Non-pigmented ciliary epithelial cell (primary cell): ENCODE measurements around the gene DIAPH2.
A peak's percentile ranks its signal among the peaks of the same experiment; 100 is the strongest.

Experiments
- DNase-seq: peaks from one replicate; pipeline ENCODE4 v3.0.0-alpha.2; 2010; ENCODE audit warnings: low read depth

The DIAPH2 gene

DNA sequence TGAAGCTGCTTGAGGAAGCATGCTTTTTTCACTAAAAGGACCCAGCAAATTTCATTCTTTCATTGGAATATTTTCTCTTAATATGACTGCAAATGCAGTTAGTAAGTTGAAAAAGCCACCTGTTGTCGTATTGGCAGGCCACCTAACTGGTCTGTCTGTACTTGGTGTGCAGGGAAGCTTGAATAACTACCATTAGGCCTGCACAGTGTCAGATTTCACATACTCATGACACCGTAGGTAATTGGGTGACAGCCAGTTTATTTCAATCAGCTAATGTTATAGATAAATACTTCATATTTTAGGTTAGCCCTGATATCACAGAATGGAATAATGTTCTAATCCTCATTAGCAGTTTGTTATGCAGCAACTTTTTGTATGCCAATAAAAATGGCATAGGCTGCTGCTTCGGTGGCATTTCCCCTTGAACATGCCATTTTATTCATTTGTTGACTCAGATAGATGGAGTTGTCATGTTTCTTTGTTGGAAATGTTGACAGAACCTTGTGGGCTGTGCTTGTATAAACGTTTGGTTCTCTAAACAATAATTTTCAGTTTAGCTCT, 372.8 kb downstream of the DIAPH2 start:
- no peak for DNase-seq

DNA sequence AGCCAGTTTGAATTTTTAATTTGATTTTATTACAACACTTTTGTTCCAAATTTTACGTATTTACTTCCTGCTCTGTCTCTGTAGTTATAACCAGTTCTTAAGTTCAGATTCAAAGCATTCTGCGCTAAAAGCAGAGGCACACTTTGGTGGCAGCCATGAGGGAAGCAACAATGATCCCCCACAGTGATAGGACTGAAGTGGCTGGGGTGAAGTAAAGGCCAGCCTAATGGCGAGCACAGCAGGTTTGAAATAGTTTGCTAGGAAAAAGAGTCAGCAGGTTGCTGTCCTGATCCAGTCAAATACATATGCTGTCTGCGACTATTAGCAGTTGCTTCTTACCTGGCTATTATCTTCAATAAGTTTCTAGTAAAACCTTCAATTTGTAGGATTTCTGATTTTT, 375.4 kb downstream of the DIAPH2 start:
- no peak for DNase-seq

DNA sequence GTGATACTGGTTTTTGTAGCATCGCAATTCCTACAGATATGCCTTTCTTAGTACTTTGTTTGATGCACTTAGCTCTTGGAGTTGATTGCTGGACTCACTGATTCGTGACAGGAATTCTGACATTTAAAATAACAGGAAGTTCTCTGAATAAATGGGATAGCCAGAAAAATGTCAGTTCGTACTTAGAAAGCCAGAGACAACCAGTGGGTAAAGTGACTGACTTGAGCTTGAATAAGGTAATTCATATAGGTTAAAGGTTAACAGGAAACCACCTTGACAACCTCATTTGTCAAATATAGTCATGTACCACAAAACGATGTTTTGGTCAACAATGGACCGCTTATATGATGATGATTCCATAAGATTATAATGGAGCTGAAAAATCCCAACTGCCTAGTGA, 380.4 kb downstream of the DIAPH2 start:
- DNase-seq: no peak

DNA sequence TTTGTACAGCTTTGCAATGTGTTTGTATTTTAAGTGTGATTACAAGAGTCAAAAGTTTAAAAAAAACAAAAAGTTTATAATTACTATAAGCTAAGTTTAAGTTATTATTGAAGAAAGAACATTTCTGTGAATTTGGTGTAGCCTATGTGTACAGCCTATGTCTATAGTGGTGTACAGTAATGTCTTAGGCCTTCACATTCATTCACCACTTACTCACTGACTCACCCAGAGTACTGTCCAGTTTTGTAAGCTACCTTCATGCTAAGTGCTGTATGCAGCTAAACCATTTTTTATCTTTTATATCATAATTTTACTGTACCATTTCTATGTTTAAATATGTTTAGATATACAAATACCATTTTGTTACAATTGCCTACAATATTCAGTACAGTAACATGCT, 381.3 kb downstream of the DIAPH2 start:
- DNase-seq: no peak

DNA sequence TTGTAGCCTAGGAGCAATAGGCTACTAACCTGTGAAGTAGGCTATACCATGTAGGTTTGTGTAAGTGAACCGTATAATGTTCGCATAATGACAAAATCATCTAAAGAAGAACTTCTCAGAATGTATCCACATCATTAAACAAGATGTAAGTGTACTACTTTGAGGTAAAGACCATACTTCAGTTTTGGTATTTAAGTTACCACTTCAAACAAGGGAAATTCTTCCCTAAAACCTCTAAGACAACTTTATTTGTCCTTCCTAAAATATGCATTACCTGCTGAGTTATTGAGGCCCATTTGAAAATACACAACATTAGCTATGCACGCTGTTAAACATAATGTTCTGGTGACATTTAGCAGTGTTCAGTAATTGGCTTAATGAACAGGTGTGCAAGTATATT, 381.7 kb downstream of the DIAPH2 start:
- DNase-seq: no peak

DNA sequence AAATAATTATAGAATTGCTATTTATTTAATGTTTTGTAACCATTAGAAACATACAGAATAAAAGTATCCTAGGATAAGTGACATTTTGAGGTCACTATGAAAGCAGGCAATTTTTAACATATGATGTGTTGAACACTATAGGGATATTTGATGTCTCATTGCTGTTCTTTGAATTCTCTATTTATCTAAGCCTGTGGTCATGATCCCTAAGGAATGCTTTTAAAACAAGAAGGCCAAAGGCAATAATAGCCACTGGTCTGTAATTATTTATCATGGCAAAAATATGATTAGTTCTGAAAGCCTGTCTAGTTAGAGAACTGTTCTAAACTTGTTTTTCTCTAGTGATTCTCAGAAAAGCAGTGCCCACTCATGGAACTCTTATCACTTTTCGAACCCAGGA, 385.7 kb downstream of the DIAPH2 start:
- DNase-seq: no peak

DNA sequence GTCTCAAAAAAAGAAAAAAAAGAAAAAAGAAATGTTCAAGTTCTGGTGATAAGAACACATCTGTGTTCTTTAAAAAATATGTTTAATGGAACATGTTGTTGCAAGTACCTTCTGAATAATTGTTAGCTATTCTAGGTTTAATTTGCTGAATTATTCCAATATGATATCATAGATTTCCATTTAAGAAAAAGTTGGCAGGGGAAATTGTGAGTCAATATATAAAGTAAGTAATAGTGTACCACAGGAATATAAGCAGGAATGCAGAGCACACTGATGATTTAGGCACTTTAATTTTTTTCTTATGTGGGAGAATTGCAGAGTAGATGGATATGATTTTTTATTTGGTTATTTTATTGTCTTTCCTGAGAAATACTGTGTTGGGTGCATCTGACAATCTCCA, 389.8 kb downstream of the DIAPH2 start:
- DNase-seq: no peak

DNA sequence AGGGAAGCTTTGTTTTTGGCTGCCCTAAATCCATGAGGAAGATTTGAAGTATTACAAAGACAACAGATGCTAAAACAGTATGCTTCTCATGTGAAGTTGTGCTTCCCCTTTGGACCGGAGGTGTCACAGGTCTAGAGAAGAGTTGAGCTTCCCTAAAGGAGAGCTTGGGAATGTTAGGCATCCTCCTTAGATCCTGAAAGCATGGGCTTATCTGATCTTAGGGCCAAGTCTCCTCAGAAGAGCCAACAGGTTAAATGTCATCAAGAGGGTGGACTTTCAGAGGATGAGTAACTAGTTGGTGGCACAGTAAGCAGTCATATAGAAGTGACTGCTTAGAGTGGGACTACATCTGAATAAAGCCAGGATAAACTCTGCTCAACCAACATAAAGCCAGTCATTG, 404.5 kb downstream of the DIAPH2 start:
- DNase-seq: no peak

DNA sequence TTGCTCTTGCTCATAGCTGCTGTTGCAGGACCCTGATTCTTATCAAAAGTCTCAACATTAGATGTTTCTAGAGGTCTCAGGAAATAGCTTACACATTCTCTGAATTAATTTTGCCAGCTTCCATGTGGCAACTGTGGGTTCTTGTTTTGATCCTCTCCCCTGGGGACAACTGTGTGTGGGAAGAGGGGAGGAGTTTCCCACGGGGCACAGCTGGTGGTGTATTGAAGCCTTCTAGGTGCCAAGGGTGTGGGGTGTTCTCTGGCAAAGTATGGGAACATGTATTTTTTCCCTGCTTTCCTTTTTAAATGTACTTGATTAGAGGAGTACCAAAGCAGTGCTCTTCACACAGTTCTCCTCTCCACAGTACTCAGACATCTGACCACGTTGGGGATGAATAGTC, 411.7 kb downstream of the DIAPH2 start:
- DNase-seq: no peak

DNA sequence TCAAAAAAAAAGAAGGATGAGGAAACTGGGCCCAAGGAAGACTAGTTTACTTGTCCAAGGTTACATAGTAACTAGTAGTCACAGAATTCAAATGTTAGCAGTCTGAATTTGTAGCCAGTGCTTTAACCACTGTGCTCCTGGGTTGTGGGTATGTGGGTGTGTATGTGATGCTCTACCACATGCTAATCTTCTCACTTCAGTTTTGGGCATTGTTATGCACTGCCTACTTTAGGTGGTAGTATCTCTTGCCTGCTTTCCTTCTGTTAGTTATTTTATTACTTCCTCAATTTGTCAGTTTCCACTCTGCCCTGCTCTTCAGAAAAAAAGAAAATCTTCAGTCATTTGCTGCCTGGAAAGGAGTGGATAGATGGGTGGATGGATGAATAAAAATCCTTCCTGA, 418.3 kb downstream of the DIAPH2 start:
- DNase-seq: no peak

DNA sequence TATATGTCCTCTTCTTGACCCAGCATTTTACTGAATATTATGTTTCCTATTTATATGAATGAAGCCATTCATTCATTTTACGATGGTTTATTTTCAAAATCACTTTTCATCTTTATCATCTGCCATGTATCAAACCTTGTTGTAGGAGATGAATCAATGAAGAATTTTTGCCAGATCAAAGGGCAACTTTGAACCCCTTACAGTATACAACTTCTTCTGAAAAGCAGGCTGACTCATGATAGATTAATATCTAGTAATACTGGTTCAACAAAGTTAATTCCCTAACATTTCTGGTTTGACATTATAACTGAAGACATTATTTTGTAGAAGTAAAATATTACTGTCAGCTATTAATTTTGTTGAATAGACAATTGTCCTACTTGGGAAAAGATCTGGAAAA, 425.1 kb downstream of the DIAPH2 start:
- no peak for DNase-seq

DNA sequence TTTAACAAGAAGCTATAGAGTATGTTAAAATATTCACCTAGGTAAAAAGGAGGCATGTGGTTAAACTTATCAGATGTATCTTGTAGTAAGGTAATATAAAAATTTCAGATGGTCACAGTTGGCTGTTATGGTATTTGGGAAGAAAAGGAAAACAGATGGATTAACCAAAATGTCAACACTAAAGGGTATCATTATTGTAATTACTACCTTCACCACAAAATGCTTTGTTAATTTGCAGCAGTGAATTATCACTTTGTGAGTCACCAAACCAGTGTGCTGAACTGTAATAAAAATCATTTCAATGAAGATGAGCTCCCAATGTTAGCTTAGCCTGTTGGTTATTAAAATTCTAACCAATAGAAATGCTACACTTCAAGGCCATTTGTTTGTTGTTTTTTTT, 432.9 kb downstream of the DIAPH2 start:
- no peak for DNase-seq

DNA sequence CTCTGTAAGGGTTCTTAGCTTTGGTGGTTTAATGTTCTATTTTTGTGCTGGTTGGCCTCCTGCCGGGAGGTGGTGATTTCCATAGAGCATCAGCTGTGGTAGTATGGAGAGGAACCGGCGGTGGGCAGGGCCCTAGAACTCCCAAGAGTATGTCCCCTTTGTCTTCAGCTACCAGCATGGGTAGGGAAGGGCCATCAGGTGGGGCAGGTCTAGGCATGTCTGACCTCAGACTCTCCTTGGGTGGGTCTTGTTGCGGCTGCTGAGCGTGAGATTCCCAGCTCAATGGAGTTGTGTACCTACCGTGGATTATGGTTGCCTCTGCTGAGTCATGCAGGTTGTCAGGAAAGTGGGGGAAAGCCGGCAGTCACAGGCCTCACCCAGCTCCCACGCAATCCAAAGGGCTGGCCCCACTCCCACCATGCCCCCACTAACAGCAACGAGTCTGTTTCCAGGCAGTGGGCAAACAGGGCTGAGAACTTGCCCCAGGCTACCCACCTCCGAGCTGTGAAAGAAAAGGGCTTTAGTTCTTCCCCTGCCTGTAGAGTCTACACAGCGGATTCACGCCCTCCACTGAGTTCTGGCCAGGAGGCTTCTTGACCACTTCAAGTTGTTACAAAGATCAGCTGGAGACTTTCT, 434.9 kb downstream of the DIAPH2 start:
- DNase-seq: no peak

DNA sequence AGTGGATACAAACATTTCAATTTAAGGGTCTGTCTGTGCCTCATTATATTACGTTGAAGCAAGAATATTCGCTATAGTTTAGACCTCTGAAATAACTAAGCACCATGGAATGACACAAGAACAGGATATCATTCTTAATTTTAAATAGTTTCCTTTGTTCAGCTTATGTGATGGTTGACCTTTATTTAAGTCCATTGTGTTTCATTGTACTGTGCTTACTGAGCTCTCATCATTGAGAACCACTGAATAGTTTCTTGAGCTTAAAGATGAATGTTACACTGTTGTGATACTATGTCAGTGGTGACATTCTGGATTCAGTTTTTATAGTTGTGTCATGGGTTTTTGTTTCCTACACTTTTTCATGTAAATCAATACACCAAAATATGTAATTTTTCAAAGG, 438.4 kb downstream of the DIAPH2 start:
- DNase-seq: no peak

DNA sequence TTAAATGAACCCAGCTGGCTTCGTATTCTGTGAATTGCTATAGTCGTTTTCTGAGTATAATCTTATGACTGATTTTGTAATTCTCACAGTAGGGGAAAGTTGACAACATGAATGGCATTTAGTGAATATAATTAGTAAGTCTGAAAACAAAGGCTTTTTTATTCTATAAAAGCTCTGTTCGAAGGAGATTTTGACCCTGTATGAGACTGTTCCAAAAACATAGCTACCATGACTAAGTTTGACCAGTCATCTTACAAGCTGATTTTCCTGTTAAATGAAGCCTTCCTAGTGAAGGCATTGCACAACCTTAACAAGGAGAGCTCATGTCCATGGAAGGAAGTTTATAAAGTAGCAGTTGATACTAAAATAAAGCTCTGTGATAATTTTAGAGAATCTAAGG, 441.4 kb downstream of the DIAPH2 start:
- DNase-seq: peak; percentile 9

DNA sequence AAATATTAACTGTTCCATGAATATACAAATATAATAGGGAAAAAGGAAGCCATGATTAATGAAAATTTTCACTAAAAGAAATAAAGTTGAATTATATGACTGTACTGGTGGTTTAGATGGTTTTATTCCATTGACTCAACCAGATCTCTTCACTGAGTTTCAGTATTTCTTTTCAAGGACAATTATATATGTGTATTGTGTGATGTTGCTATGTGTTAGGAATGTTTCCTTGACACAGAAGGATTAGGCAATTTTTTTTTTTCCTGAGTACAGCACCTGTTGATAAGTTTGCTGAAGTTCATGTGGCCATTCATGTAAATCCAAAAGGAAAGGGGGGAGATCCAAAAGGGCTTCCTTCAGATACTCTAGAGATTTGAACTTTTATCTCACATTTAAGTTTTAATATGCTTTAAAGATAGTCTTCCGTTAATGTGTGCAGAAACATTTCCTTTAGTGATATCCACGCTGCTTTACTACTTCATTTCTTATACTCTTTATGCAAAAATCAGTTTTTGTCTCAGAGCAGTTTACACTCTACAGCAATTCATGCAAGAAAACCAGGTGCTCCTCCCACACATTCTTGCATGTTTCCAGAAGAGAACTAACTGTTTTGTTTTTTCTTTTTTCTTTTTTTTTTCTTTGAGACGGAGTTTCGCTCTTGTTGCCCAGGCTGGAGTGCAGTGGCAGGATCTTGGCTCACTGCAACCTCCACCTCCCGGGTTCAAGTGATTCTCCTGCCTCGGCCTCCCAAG, 448.2 kb downstream of the DIAPH2 start:
- DNase-seq: no peak

DNA sequence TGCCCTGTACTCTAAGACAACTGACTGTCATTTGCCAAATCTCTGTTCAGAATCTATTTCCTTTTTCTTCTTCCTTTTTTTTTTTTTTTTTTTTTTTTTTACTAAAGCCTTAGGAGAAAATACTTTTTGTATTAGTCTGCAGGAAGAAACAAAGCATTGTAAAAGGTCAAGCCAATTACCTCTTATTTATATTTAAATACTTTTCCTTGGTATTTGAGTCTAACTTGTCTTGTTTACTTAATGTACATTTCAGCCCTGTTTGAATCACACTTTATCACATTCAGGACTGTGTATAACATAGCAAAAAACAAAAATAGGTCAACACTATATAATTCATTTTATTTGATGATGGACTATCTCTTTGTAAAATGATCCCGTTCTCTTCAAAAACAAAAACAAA, 461.3 kb downstream of the DIAPH2 start:
- no peak for DNase-seq

DNA sequence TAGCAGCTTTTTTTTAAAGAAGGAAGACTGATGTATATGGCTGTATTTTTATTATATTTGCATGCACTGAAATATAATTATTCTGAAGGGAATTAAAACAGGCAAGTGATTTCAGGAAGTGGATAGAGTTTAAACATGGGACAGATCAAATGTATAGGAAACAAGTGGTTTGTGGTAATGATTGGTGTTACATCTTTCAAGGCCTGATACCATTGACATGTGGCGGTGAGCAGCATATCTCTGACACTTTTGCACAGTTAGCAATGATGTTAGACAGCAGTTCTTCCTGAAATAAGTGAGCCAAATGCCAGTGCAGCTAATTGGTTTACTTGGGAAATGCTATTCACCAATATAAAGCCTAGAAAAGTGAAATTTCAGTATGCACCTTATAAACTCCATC, 471.2 kb downstream of the DIAPH2 start:
- DNase-seq: no peak

DNA sequence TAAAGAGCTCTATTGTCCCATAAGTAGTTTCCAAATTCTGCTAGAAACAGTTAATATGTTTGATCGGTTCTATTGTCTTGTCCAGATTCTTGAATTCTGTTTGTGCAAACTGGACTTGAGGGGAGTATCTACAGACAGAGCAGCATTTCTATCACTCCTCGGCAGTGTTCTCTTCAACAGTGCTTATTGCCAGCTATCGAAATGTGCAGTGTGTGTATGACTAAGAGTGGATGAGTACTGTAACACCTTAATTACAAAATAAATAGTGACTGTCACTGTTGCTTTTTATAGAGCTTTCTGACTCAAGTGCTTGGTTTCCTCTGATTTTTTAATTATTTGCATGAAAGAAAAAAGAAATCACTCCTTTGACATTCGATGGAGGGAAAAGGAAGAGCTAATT, 473.6 kb downstream of the DIAPH2 start:
- DNase-seq: no peak

DNA sequence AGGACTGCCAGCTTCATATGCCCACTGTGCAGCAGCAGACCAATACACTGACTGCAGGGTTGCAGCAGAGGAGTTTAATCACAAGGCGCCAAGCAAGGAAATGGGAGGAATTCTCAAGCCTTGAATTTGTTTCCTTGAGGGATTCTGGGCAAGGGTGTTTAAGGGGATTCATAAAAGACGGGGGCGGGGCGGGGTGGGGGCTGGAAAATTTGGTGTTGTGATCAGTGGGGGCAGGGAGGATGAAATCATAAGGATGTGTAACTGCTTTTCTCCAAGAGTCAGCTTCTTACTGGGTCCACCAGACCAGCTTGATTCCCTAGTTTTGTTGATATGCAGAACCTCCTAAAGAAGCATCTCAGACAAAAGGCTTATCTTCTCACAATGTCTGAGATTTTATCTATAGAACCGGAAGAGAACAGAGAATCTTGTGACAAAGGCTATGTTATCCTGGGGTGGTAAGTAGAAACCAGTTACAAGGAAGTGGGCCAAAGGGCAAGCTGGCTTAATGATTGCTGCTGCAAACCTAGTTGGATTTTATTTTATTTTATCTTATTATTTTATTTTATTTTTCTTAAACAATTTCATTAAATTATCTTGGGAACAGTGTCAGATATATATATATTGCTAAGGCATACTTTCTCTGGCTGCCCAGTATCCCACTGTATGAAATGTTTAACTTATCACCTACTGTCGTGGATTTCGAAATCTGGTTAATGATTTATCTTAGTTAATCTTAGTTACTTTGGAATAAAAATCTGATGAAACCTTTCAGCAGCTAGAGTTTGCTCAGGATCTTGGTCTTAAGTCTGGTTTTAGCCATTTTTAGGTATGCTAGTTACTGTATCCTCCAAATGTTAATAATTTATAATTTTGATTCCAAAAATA, 475.5 kb downstream of the DIAPH2 start:
- no peak for DNase-seq

DNA sequence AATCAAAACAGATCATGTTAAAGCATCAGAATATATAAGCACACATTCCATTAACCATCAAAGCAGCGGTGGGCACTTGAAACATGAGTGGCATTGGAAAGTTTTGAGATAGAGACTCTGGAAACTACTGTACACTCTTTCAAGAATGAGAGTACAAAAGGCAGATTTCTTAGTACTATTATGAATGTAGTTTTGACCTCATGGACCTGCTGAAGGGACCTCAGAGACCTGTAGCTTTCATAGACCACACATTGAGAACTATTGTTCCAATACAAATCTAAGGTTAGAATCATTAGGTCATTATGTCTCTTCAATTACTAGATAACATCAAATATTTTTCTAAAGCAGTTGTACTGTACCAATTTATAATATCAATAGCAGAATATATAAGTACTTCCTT, 482.7 kb downstream of the DIAPH2 start:
- DNase-seq: no peak

DNA sequence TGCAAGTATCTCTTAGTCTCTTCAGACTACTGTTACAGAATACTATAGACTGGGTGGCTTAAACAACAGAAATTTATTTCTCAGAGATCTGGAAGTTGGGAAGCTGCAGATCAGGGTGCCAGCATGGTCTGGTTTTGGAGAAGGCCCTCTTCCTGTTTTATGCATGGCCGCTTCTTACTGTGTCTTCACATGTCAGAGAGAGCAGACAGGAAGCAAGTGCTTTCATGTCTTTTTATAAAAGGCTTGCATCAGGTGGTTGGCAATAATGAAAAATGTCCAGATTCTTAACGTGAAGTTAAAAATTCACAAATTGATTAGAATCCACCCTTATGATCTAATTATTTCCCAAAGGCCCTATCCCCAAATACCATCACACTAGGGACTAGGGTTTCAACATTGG, 484.0 kb downstream of the DIAPH2 start:
- DNase-seq: no peak

DNA sequence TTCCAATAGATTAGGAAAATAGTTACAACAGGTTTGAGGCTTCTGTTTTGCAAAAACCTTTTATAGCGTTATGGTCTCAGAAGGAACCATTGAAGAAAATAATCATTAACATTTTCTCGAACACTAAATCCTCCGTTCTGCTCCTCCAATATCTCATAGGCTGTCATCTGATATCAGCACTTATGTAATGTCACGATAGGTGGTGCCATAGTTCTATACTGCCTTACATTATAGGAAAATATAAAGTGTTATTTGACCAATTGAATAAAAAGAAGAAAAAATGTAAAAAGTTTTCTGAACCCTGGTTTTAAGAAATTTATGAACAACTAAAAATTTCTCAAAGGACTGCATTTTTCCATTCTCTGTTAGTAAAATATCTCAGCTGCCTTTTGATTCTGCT, 490.5 kb downstream of the DIAPH2 start:
- DNase-seq: no peak
